ENCODE measurements around the gene CCM2.
"Not testable (repeated sequence)": the region's sequence is repeated elsewhere in the genome, so short reads cannot be mapped to it uniquely, and the experiment has no call there.

The CCM2 gene

DNA sequence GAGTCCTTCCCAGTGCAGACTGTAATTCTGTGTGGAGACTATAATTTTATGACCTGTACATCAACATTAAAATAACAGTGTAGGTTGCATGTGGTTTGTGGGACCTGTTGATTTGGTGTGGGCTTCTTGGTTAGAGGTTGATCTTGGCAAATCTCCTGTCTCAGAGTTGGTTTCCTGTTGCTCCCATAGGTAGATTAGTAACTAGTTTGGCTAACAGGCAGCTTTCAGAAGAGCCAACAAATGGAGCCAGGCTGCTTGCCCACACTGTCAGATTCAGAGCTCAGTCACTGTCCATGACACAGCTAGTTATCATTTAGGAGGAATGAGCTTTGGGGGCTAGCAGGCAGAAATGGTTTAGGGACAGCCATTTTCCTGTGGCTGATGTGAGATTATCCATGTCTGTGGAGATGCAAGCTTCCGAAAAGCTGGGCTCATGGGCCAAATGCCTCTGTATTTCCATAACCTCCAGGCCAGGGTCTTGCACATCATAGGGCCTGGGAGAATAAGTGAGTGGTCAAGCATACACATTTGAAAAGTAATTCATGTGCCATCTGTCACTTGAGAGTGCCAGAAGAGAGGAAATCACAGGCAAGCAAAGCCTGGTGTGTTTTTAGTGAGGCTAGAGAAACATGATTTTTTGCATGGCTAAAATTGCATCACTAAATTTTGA is 33.4 kb downstream of the CCM2 start:
- TF ChIP-seq, protein P1, sequence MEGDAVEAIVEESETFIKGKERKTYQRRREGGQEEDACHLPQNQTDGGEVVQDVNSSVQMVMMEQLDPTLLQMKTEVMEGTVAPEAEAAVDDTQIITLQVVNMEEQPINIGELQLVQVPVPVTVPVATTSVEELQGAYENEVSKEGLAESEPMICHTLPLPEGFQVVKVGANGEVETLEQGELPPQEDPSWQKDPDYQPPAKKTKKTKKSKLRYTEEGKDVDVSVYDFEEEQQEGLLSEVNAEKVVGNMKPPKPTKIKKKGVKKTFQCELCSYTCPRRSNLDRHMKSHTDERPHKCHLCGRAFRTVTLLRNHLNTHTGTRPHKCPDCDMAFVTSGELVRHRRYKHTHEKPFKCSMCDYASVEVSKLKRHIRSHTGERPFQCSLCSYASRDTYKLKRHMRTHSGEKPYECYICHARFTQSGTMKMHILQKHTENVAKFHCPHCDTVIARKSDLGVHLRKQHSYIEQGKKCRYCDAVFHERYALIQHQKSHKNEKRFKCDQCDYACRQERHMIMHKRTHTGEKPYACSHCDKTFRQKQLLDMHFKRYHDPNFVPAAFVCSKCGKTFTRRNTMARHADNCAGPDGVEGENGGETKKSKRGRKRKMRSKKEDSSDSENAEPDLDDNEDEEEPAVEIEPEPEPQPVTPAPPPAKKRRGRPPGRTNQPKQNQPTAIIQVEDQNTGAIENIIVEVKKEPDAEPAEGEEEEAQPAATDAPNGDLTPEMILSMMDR (IDR thresholded peaks at IDR 0.05; ENCODE audit: low read depth, low read length) = no peak
- DNase-seq (ENCODE audit: extremely low read depth, low read depth) = no peak

DNA sequence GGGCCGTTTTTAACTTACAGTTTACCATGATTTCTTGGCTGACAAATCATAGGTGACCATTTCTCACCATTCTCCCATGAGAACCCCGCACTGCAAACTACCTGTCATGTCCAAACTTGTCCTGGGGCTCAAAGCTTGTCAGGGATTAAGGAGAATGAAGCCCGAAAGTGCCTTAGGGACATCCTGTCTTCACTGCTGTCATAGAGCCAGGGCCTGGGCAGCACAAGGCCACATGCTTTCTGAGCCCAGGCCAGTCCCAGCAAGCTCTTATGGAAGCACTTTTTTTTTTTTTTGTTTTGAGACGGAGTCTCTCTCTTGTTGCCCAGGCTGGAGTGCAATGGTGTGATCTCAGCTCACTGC is 33.9 kb downstream of the CCM2 start:
- TF ChIP-seq, protein P1 (IDR thresholded peaks at IDR 0.05; ENCODE audit: low read depth, low read length) = no peak
- DNase-seq (ENCODE audit: extremely low read depth, low read depth) = no peak

DNA sequence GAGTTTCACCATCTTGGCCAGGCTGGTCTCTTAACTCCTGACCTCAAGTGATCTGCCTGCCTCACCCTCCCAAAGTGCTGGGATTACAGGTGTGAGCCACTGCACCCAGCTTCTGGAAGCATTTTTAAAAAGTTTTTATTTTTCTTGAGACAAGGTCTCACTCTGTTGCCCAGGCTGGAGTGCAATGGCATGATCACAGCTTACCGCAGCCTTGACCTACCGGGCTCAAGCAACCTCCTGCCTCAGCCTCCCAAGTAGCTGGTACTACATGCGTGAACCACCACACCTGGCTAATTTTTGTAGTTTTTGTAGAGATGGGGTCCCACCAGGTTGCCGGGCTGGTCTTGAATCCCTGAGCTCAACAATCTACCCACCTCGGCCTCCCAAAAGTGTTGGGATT is 34.7 kb downstream of the CCM2 start:
- DNase-seq (ENCODE audit: extremely low read depth, low read depth) = not testable (repeated sequence)

DNA sequence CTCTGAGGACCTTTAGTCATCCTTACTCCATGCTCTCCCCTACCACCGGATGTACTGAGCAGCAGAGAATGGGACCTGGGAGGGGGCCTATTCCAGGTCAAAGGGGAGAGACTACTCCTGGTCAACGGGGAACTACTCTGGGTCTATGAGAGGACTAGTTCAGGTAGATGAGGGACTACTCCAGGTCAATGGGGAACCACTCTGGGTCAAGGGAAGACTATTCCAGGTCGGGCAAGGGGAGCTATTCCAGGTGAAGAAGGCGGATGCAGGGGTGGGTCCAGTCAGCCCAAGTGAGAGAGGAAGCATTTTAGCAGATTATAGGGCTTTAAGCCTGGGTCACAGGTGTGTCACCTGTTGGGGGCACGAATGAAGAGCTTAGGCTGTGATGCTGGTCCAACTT is 35.4 kb downstream of the CCM2 start:
- DNase-seq (ENCODE audit: extremely low read depth, low read depth) = no peak
- TF ChIP-seq, protein P1 (IDR thresholded peaks at IDR 0.05; ENCODE audit: low read depth, low read length) = no peak

DNA sequence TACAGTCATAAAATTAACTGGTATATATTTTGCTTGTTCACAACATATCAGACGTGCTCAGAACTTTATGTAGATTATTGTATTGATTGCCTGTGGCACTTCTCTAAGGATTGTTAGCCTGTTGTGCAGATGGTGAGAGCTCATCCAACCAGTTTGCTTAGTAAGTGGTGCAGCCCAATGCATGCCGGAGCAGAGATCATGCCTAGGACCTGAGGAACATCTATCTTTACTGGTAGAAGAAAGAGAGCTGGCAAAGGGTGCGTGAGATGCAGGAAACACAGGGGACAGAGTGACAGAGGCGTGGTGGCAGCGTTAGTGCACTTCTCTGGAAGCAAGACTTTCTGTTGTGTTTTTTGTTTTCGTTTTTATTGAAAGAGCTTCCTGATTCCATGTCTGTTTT is 35.9 kb downstream of the CCM2 start:
- no peak for DNase-seq (ENCODE audit: extremely low read depth, low read depth)
- TF ChIP-seq, protein P1 (IDR thresholded peaks at IDR 0.05; ENCODE audit: low read depth, low read length) = no peak

DNA sequence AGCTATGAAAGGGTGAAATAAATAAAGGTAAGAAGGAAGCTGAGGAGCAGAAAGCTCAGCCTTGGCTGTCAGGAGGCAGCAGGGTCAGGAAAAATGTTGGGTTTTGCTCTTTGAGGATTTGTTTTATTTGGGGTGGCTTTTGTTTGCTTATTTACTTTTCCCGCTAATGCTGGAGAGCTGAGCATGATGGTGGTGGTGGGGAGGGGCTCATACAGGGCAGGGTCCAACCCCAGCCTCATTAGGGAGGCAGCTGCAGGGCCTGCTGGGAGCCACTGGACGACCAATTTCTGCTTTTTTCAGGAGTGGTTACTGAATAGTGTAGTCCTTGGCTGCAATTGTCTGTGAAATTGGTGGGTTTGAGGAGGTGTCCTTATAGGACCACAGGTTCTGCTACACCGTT is 36.3 kb downstream of the CCM2 start:
- DNase-seq (ENCODE audit: extremely low read depth, low read depth) = no peak
- TF ChIP-seq, protein P1 (IDR thresholded peaks at IDR 0.05; ENCODE audit: low read depth, low read length) = no peak

DNA sequence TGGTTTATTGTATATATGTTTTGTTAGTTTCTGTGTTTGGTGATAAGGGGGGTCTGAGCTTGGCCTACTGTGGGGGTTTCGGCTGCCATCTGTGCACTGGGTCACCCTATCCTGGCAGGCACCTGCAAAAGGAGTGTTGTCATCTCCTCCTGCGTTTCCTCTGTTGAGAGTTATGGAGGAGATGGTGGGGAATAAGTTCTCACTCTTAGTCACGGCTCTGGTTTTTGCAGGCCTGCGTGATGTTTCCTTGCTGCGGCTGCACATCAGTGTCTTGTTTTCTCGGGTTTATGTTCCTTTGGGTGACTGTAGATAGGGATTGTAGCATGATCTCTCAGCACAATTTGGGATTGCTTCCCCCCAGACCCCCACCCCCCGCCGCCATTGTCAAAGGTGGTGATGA is 36.8 kb downstream of the CCM2 start:
- DNase-seq (ENCODE audit: extremely low read depth, low read depth) = no peak
- TF ChIP-seq, protein P1 (IDR thresholded peaks at IDR 0.05; ENCODE audit: low read depth, low read length) = no peak

DNA sequence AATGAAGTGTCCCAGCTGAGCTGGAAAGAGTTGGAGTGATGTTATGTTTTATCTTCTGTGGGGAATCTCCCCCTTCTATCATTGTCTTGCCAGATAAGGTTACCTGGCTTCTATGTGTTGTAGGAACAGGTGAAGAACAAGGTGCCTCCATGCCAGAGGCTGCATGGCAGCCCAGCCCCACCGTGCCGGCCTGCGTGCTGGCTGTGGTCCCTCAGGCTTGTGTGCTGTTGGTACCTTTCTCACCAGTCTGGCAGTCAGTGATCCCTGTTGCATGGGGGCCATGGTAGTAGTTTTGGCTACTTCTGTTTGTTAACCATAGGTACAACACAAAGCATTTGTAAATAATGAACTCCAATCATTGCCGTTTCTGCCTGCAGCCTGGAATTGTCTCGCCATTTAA is 37.9 kb downstream of the CCM2 start:
- DNase-seq (ENCODE audit: extremely low read depth, low read depth) = no peak
- TF ChIP-seq, protein P1 (IDR thresholded peaks at IDR 0.05; ENCODE audit: low read depth, low read length) = no peak

Measured in AG09319 (cell line).